GM19193 (cell line): ENCODE measurements around the gene CD247.

Experiments used
- POLR2A ChIP-seq: IDR thresholded peaks from 4 replicates; pipeline ENCODE4 v1.6.1; 2011; ENCODE audit not compliant: insufficient read depth, insufficient read length; ENCODE audit errors: extremely low read depth

CD247 gene

DNA sequence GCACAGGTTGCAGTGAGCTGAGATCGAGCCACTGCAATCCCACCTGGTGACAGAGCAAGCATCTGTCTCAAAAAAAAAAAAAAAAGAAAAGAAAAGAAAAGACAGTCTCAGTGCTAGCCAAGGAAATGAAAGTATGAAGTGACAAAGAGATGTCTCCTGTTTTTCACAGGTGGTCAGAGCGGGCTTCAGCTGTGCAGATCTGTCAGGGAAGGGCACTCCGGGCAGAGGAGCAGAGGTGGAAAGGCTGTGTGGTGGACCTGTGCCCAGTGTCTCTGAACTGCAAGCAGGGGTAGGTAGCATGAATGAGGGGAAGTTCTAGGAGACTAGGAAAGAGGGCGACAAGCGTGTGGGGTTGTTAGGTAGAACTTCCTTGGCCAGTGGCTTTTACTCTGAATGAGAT, 67.5 kb downstream of the CD247 start:
- TF ChIP-seq POLR2A, result no peak

DNA sequence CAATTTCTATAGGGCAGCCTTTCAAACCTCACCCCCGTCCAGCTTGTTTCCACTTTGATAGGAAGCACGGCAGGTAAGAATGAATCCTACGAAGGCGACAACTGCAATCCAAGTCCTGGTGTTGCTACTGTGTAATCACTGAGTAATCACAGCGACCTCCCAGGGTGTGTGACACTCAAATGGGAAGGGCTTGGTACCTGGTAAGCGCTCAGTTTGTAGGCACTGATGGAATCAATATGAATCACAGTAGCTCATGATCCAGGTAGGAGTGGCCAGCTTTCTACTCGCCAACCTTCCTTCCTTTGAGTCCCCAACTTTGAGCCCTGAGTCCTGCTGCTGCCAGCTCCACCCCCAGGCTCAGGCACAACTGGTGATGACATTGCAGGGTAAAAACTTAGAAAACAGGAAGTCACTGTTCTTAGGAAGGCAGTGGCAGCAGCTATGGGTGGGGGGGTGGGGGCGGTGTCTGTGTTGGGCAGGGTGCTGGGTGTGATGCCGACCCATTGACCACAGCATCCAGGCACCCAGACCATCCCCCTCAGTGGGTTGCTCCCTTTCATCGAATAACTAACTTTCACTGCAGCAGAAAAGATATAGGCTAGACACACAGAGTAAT, 70.7 kb downstream of the CD247 start:
- no peak for TF ChIP-seq POLR2A

DNA sequence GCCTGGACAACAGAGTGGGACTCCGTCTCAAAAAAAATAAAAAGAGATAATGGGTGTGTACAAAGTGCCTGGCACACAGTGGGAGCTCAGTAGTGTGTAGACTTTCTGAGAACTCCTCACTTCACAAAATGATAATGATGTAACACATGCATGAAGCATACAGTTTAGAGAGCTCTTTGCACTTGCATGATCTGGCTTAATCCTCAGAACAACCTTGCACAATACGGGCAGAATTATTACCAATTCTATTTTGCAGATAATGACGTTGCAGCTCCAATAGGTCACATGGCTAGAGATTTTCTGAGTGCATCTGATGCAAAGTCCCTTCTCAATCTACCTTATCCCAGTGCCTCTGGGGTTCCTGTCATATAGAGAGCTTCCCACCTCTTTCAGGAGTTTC, 71.4 kb downstream of the CD247 start:
- no peak for TF ChIP-seq POLR2A

DNA sequence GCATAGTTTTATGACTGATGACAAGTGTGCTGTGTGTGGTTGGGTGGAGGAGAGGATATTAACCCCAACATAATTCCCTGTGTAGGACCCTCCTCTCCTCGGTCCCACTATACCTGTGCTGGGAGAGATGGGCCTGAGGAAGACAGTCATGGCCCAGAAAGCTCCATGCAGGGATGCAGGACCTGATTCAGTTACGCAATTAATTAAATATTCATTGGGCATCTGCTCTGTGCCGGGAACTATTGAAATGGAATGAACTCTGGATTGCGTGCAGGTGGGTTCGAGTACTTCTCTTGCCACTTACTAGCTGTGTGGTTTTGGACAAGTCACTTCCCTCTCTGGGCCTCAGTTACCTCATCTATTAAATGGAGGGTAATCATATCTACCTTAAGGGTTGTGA, 74.6 kb downstream of the CD247 start:
- no peak for TF ChIP-seq POLR2A

DNA sequence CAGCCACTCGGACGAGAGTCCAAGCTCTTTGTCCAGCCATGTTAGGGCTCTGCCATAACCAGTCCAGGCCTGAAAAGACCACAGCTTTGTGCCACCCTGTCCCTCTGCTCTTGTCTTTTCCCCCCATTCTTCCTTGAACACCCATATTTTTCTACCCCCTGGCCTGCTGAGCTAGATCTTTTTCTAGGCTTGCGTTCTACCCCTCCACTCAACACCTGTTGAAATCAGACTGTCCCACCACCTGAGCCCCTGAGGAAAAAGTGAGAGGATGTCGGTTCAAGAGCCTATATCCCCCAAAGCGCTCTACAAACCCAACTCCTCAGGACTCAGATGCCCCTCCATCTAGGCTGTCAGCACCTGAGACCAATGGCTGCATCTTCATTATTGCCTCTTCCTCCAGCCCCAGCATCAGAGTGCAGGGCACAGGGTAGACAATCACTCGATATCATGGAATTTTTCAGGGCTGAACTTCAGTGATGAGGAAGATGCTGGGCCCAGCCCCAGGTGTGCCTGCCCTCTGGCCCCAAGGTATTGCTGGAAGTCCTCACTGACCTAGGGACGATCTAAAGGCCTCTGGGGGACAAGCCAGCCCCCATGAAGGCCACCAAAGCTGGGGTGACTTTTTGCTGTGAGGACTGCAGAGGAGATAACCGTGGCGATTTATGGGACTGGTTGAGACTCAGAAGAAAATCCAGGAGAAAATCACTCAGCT, 75.3 kb downstream of the CD247 start:
- no peak for TF ChIP-seq POLR2A

DNA sequence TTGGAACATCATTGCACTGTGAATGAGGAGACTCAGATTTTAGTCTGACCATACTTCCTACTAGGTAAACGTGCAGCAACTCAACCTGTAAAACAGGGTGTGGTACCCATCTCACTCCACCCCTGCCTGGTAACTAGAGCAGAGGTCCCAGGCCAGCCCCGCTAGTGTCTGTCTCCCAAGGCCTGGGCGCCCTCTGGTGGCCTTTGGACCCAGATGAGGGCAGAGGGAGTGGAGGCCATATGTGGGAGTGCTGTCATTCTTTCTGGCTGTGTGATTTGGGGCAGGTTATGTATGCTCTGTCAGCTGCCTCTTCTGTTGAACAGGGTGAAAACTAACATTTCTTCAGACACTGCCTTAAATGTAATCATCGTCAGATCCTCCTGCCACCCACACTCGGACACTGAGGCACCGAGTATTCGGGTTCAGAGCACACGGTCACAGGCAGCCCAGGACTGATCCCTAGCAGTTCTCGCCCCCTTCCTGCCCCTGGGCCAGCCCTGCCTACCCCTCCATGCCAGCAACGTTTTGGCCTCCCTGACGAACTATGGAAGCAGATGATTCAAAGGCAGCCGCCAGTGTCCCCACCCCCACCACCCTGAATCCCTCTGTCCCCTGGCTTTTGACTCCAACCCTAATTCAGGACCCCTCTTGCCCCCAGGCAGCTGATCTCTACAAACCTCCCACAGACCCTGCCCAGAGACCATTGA, 76.0 kb downstream of the CD247 start:
- no peak for TF ChIP-seq POLR2A

DNA sequence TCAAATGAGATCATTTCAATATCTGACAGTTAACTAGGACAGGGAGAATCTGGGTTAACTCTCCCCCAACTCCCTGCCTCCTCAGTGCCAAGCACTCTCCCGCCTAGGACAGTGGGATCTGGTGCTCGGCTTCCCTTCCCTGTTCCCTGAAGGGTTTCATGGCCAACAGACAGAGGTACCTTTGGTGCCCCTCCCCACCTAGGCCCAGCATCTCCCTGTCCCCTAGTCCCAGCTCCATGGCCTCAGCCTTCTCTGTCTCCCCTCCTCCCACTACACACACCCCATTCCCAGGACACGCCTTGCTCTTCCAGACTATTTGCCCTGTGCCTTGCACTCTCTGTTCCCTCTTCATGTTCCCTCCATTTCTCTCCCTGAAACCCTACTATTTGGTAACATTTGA, 77.1 kb downstream of the CD247 start:
- TF ChIP-seq POLR2A, result no peak

DNA sequence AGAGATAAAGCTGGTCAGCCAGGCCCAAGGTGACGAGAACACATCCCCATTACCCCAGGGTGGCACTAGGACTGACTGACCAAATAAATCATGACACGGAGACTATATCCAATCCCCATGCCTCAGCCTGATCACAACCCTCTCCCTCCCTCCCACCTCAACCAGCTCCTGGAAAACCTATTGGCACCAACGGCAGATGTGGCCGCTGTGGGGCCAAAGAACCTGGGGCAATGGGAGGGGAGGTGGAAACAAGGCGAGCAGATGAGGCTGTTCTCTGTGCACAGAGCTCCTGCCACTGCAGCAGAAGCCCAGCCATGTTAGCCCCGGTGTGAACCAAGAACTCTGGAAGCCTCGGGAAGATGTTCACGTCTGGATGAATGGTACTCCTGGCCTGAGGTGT, 77.6 kb downstream of the CD247 start:
- no peak for TF ChIP-seq POLR2A

DNA sequence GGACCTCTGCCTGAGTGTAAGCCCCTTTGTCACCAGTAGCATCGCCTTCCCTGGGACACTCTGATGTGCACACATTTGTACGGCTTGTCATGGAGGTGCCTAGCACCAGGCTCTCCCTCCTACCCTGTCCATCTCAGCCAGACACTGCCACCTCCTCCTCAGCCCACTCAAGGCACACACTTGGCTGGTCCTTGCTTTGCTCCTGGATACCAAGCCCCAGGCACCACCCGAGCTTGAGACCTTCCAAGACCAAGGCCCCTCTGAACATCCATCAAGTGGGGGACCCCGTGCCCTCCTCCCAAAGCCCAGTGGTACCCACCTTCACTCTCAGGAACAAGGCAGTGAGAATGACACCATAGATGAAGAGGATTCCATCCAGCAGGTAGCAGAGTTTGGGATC, 78.0 kb downstream of the CD247 start:
- no peak for TF ChIP-seq POLR2A

DNA sequence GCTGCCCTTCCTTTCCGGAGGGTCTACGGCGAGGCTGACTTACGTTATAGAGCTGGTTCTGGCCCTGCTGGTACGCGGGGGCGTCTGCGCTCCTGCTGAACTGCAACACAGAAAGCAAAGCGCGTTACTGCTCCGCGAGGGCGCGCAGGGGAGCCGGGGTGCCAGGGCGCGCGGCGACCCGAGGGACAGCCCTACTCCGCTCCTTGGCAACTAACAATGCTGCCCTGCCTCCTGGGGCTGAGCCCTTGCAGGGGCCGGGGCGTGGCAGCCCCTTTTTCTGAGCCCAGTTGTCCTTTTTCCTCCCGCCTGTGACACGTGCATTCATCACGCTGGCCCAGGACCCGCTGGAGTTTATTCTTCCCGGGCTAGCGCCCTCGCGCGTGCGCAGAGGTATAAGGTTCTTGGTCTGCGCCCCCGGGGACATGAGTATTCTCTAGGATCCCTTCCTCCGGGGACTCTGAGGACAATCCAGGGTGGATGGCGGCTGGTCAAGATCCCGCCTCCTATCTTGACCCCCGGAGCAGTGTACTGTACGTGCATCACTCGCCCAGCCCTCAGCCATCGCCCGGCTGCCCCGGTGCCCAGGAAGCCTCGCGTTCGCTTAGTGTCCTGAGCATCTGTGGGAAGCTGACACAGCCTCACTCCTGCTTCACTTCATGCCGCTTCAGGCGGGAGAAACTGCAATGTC, 78.9 kb downstream of the CD247 start:
- TF ChIP-seq POLR2A, result no peak

DNA sequence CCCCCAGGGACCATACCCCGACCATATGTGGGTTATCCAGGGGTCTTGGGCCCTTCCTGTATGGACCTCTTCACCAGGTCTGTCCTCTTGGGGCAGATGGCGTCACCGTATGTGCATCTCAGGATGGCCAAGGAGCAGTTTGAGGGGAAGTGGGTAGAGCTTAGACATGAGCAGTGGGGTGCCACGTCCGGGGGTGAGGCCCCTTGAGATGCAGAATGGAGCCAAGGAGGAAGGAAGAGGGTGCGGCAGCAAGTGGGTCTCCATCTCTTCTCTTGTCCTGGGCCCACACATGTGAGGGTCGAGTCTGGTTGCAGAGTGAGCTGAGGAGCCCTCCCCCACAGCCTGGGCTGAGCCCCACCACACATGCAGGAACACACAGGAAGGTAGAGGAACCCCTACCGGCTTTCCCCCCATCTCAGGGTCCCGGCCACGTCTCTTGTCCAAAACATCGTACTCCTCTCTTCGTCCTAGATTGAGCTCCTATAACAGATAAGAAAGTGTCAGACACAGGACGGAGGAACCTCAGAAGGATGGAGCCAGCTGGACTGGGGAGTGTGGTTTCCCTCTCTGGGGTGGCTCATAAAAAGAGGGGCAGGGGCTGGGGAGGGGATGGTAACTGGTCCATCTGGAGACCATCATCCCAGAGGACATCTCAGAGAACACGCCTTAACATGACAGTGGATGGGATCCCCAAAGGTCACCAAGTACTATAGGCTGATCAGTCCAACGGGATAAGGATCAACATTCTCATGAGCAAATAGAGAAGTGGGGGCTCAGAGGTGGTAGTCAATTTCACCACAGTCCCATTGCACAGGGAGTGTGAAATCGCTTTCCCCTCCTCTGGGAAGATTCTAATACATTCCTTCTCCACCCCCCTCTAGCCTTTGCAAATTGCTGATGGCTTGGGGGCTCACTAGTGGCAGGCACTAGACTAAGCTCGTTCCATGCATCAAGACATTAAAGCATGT, 79.9 kb downstream of the CD247 start:
- no peak for TF ChIP-seq POLR2A

DNA sequence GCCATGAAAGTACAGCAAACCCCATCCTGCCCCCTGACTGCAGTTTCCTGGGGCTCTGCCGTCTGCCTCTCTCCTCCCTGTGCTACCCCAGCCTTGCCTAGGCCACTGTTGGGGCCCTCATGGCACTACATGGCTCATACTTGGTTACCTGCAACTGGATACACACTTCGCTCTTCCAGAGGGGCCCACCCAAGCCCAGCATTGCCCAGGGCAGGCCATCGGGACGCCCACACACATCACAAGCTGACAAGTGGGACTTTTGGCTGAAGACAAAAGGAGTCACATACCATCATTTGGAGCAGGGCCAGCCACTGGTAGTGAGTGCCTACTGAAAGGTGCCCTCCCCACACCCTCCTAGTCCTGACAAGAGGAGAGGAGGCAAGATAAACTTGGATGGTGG, 82.8 kb downstream of the CD247 start:
- no peak for TF ChIP-seq POLR2A

DNA sequence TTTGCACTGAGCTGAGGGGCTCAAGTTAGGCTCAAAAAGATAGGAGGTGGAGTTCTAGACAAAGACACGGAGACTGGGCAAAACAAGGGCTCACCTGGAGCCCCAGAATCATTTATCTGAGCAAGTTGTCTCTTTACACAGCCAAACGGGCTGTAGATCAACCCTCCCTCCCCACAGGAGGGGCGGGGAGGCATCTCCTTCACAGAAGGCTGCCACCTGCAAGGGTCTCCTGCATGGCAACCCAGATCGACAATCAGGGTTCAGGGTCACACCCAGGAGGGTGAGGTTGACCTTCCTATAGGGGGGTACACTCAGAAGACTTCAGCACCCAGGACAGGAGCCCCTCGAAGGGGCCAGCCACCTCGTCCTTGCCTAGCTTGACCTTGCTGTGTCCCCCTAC, 84.0 kb downstream of the CD247 start:
- no peak for TF ChIP-seq POLR2A

DNA sequence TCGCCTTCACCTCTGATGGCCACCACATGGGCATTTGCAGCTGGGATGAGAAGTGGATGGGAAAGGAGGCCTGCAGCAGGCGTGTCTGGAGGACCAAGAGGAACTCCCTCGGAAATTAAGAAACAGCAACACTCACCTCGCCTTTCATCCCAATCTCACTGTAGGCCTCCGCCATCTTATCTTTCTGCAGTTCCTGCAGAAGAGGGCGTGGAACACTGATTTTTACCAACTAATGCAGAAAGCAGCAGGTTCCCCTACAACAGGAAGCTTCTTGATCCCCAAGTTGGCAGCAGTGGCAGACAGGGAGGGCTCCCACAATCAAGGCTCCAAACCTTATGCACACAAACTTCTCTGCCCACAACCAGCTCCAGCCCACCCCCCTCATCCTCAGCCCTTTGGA, 84.4 kb downstream of the CD247 start:
- TF ChIP-seq POLR2A, result no peak
